ENCODE data around the gene DBNL. TPM values are rescaled to one million over a fixed set of nuclear protein-coding genes. Genes with fewer than 3 reads are reported as not detected.

Gene DBNL
- polyA plus RNA-seq, 2 of the 4 experiments (the other 2 are of a cell fraction) = 41.8 to 95.0 TPM

GRCh38 chr7:44100458-44101302, 56.2 kb downstream of the DBNL start:
- TF ChIP-seq TFCP2L1 (CRISPR knock-in tag; IDR thresholded peaks at IDR 0.05) (no peak), EP300 (IDR thresholded peaks at IDR 0.05) (no peak), SREBF2 (IDR thresholded peaks at IDR 0.05) (no peak), CHD2 (IDR thresholded peaks at IDR 0.05; ENCODE audit: low read length, partially characterized antibody) (no peak), JUNB (IDR thresholded peaks at IDR 0.05) (no peak), NR3C1 (IDR thresholded peaks at IDR 0.05) (no peak), RCOR1 (IDR thresholded peaks at IDR 0.05; ENCODE audit: low read depth, low read length) (no peak), EHMT2 (IDR thresholded peaks at IDR 0.05; ENCODE audit: low read depth) (no peak), ATOH8 (CRISPR knock-in tag; IDR thresholded peaks at IDR 0.05; ENCODE audit: low read depth) (no peak), SMC3 (IDR thresholded peaks at IDR 0.05) (no peak), E2F6 (IDR thresholded peaks at IDR 0.05; ENCODE audit: borderline replicate concordance, low read depth) (no peak), CEBPB (IDR thresholded peaks at IDR 0.05) (no peak), NPAS2 (CRISPR knock-in tag; IDR thresholded peaks at IDR 0.05; ENCODE audit: borderline replicate concordance) (no peak), CTCF (IDR thresholded peaks at IDR 0.05) (no peak), KDM1A (IDR thresholded peaks at IDR 0.05; ENCODE audit: low read depth) (no peak), CBX8 (IDR thresholded peaks at IDR 0.05) (no peak), TP53 (CRISPR knock-in tag; IDR thresholded peaks at IDR 0.05) (no peak), HOXB13 (CRISPR knock-in tag; IDR thresholded peaks at IDR 0.05; ENCODE audit: low read depth) (no peak)
- ChIA-PET POLR2A (no interaction called here), CTCF (interaction anchor here (1.3 to 2.2 kb wide), 2 partner anchors 15 to 31 kb away, joined by 3 to 5 read pairs; no protein-coding TSS in a partner anchor)
- 0 out of 3 replicates have a peak overlapping the region, but pooled peaks have one; percentile 3 for H3K4me2 ChIP-seq
- FAIRE-seq = no peak
- DNase-seq (ENCODE audit: low read depth in 1 of 2, low spot score in 1 of 2) = no peak
- H3K27ac ChIP-seq = 0 out of 6 replicates have a peak overlapping the region, but pooled peaks of 1 of the 2 experiments have one; percentile 37
- H3K4me3 ChIP-seq = no peak overlapping the region
- no peaks in the 10 kb centered on the region for H3K9me3 ChIP-seq
- 73% methylated on average over 7 of the region's 10 CpGs for WGBS (ENCODE audit: missing lambda C conversion rate)
- H3K4me1 ChIP-seq = peaks cover 12% of the 10 kb centered on the region; the same call in 1 of the 3 replicates
- peak in 1 of 2 experiments; percentile 10; a peak in 1 of 6 replicates for ATAC-seq

GRCh38 chr7:44101303-44101965, 56.9 kb downstream of the DBNL start:
- TF ChIP-seq KDM5A (IDR thresholded peaks at IDR 0.05) (no peak), PBX3 (IDR thresholded peaks at IDR 0.05) (no peak), ZFP36 (IDR thresholded peaks at IDR 0.05; ENCODE audit: borderline replicate concordance, partially characterized antibody) (no peak), HMGXB4 (CRISPR knock-in tag; IDR thresholded peaks at IDR 0.05; ENCODE audit: borderline replicate concordance) (no peak), USF2 (IDR thresholded peaks at IDR 0.05) (no peak), ZSCAN20 (CRISPR knock-in tag; IDR thresholded peaks at IDR 0.05) (no peak), JUN (IDR thresholded peaks at IDR 0.05) (no peak), RAD21 (conservative IDR thresholded peaks at IDR 0.05 in 1 of 2, IDR thresholded peaks at IDR 0.05 in 1 of 2) (no peak), SMC3 (IDR thresholded peaks at IDR 0.05) (no peak)
- FAIRE-seq (no peak), ATAC-seq (peak in 1 of 2 experiments; percentile 20; a peak in 1 of 6 replicates), DNase-seq (ENCODE audit: low read depth in 1 of 2, low spot score in 1 of 2) (no peak)
- ChIA-PET POLR2A (interaction anchor here (0.6 kb wide), 1 partner anchor 9 kb away, joined by 3 read pairs; no protein-coding TSS in a partner anchor), CTCF (interaction anchor here (1.3 to 2.2 kb wide), 3 partner anchors 16 to 95 kb away, joined by 3 to 5 read pairs (median 3); no protein-coding TSS in a partner anchor)
- no peaks in the 10 kb centered on the region for H3K9me3 ChIP-seq
- WGBS (ENCODE audit: missing lambda C conversion rate) = 44% methylated on average over 2 of the region's 3 CpGs
- H3K4me2 ChIP-seq = no peak overlapping the region
- H3K4me3 ChIP-seq = no peak overlapping the region
- peaks cover 12% of the 10 kb centered on the region; the same call in 1 of the 3 replicates for H3K4me1 ChIP-seq
- no peak overlapping the region for H3K27ac ChIP-seq

All from A549 (cell line).